NCI-H2196 (cell line): ENCODE measurements around the gene TACC2.

Experiments
- DNase-seq: peaks from one replicate; lab custom pipeline; 2025; ENCODE audit not compliant: unreplicated experiment; lab: John Stamatoyannopoulos, UW

The TACC2 gene

GRCh38 chr10:122303271-122304053 lies 314.5 kb downstream of the TACC2 start:
- DNase-seq = no peak
